GM18867 (cell line): ENCODE results near the gene ZYG11B.
"Not testable (repeated sequence)": the region's sequence is repeated elsewhere in the genome, so short reads cannot be mapped to it uniquely, and the experiment has no call there.

ENCODE experiments used
- ATAC-seq: cut with Tn5 transposase; IDR thresholded peaks from one replicate; pipeline ENCODE4 v1.9.1; 2021; ENCODE audit warnings: mild to moderate bottlenecking, moderate library complexity; ENCODE audit not compliant: unreplicated experiment

Gene ZYG11B

DNA sequence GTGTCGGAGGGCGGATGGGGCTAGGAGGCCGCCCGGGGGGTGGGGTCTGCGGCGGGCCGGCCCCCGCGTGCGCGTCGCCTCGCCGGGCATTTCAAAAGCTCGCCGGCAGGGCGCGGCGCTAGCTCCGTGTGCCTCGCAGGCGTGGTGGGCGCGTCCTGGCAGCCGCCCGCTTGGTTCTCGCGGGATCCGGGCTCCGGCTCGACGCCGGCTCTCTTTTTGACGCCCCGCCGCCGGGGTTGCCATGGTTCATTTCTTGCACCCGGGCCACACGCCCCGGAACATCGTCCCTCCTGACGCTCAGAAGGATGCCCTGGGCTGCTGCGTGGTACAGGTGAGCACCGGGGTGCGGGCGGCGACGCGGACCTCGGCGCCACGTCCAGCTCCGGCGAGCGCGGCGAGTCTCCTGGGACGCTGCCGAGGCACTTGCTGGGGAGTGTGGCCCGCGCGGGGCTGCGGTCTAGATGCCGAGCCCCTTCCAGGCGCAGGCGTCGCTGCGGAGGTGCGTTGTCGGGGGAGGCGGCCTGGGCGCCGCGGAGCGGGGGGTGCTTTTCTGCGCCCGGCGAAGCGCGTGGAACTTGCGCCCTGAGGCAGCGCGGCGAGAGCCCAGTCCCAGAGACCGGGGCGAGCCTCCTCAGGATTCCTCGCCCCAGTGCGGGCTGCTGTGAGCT is 116.5 kb downstream of the ZYG11B start, which contains the start of gene ZYG11A:
TSS of gene ZYG11A (plus strand) at position 118 of the 668 bp plus-strand sequence. CDS start at position 242, 124 bp downstream.
- ATAC-seq = peak; percentile 84

GRCh38 chr1:52845119-52845518 is 118.9 kb downstream of the ZYG11B start:
- ATAC-seq = not testable (repeated sequence)

DNA sequence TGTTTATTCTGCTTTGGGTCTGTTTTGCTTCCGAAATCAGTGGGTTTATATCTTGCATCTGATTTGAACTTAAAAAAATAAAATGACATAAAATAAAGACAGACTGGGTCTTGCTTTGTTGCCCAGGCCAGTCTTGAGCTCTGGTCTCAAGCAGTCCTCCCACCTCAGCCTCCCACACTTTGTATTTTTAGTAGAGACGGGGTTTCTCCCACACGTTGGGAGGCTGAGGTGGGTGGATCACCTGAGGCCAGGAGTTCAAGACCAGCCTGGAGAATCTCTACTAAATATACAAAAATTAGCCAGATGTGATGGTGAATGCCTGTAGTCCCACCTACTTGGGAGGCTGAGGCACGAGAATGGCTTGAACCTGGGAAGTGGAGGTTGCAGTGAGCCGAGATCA is 122.2 kb downstream of the ZYG11B start:
- no peak for ATAC-seq

GRCh38 chr1:52850951-52851350 is 124.7 kb downstream of the ZYG11B start:
- no peak for ATAC-seq

GRCh38 chr1:52852854-52853253 is 126.6 kb downstream of the ZYG11B start:
- ATAC-seq = no peak

GRCh38 chr1:52855584-52855983 is 129.3 kb downstream of the ZYG11B start:
- ATAC-seq = no peak

DNA sequence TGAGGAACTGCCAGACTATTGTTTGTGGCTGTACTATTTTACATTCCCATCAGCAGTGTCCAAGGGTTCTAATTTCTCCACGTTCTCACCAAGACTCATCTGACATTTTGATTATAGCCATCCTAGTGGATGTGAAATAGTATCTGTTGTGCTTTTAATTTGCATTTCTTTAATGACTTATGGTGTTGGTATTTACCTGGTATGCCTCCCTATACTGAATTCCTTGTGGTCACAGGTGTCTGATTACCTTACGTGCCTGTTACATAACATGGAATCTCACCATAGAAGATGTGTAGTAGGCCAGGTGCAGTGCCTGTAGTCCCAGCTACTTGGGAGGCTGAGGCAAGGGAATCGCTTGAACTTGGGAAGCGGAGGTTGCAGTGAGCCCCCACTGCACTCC is 129.8 kb downstream of the ZYG11B start:
- ATAC-seq = no peak

DNA sequence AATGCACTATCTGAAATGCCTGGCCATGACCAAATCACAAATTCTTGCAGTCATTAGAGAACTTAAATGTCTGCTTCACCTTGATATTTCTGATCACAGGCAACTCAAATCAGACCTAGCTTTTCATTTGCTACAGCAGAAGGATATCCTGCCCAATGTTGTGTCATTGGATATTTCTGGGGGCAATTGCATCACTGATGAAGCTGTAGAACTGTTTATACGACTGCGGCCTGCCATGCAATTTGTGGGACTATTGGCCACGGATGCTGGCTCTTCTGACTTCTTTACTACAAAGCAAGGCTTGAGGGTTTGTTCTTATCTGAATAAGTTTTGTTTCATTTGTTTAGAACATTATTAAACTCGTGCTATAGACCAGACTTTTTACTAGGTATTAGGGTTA is 131.2 kb downstream of the ZYG11B start:
- ATAC-seq = no peak

- no peak for ATAC-seq
Measured at GRCh38 chr1:52862666-52863458, 136.6 kb downstream of the ZYG11B start.

DNA sequence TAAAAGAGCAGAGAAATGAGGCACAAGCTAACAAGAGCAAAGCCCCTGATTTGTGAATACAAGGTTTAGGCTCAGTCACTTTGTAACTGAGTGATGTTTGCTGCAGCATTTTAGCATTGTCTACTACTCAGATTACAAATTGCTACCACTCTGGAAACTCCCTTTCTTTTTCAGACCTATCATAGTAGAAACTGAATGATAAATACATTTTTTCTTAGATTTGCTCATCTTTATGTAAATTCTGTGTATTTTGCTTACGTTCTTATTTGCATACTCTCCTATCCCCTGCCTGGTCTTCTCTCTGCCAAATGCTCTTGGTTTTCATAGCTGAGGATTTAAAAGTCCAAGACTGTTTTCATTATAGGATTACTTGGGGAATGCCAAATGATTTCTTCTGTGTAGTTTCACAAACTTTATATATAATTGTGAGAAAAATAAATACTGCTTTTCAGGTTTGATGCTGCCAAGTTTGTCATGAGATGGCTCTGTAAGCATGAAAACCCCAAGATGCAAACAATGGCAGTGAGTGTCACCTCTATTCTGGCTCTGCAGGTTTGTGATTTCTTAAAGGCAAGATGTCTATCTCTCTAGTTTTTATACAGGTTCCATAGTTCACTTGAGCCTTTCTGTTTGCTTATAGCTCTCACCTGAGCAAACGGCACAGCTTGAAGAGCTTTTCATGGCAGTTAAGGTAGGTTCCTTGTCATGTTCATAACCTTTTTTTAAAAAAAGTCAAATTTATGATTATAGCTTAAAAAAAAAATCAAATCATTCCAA is 141.0 kb downstream of the ZYG11B start:
- ATAC-seq = peak; percentile 92

DNA sequence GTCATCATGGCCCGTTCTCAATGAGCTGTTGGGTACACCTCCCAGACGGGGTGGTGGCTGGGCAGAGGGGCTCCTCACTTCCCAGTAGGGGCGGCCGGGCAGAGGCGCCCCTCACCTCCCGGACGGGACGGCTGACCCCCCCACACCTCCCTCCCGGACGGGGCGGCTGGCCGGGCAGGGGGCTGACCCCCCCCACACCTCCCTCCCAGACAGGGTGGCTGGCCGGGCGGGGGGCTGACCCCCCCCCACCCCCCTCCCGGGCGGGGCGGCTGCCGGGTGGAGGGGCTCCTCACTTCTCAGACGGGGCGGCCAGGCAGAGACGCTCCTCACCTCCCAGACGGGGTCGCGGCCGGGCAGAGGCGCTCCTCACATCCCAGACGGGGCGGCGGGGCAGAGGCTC is 143.5 kb downstream of the ZYG11B start:
- ATAC-seq = not testable (repeated sequence)

DNA sequence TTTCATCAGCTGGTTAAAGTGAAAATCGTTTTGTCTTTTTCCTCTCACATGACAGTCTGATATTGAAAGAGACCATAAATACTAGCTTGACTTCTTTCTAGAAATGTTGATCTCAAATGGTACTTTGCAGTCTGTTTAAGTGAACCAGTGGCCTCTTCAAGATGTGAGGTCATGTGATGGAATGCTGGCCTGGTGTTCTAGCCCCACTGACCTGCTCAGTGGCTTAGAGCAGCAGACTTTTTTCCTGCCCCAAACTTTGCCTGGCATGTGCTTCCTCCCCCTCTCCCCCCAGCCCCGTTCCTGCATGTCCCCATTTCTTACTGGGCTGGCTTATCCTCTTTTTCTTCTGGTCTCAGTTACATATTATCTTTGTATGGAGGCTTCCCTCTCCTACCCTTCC is 150.6 kb downstream of the ZYG11B start:
- ATAC-seq = no peak
